Gastrocnemius medialis (tissue), 4 donors: ENCODE data around the gene DMRTB1.

Source experiments
- POLR2A ChIP-seq, 2 donors: fragments of 450-650 bp; IDR thresholded peaks; one replicate each; pipeline ENCODE4 v1.6.1; 2017; ENCODE audit warnings: antibody characterized with exemption in 2 of 2, mild to moderate bottlenecking in 2 of 2, moderate library complexity in 2 of 2
- TF ChIP-seq, protein P1 (sequence below), 5 experiments: fragments of 450-650 bp in 3 of 5; fragments of 200-600 bp in 2 of 5; sonication (generic) in 2 of 5; IDR thresholded peaks in 4 of 5; conservative IDR thresholded peaks in 1 of 5; 1 replicate in 4 of 5; 2 replicates in 1 of 5; pipeline ENCODE4 v1.5.1; 2016 to 2019; ENCODE audit warnings: antibody characterized with exemption in 5 of 5, mild to moderate bottlenecking in 3 of 5, moderate library complexity in 3 of 5

DNA sequence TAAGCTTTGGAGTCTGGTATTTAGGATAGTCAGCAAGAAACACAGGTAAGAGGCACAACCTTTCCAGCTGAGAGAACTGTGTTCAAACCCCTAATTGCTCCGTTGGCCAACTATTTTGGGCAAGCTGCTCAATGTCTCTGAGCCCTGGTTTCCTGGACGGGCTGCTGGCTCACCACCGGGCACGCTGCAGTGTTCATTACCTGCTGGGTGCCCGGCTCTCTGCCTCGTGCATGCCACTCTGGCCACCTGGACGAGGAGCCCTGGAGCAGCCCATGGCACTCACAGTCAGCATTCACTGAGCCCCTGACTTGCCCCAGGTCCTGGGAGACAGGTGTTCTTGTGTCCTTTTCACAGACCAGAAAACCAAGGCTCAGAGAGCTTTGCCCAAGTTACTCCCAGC lies 51.0 kb downstream of the DMRTB1 start:
- TF ChIP-seq, protein P1, sequence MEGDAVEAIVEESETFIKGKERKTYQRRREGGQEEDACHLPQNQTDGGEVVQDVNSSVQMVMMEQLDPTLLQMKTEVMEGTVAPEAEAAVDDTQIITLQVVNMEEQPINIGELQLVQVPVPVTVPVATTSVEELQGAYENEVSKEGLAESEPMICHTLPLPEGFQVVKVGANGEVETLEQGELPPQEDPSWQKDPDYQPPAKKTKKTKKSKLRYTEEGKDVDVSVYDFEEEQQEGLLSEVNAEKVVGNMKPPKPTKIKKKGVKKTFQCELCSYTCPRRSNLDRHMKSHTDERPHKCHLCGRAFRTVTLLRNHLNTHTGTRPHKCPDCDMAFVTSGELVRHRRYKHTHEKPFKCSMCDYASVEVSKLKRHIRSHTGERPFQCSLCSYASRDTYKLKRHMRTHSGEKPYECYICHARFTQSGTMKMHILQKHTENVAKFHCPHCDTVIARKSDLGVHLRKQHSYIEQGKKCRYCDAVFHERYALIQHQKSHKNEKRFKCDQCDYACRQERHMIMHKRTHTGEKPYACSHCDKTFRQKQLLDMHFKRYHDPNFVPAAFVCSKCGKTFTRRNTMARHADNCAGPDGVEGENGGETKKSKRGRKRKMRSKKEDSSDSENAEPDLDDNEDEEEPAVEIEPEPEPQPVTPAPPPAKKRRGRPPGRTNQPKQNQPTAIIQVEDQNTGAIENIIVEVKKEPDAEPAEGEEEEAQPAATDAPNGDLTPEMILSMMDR (IDR thresholded peaks at IDR 0.05 in 4 of 5, conservative IDR thresholded peaks at IDR 0.05 in 1 of 5) = no peak
- TF ChIP-seq POLR2A (IDR thresholded peaks at IDR 0.05) = no peak
